Keratinocyte (primary cell): ENCODE measurements around the gene ADAMTS13.

Experiments
- CTCF ChIP-seq, 3 experiments: IDR thresholded peaks in 1 of 3; conservative IDR thresholded peaks in 1 of 3; optimal IDR thresholded peaks in 1 of 3; 2 replicates in 2 of 3; 3 replicates in 1 of 3; pipeline versions ENCODE3 to v1.5.1; 2011; ENCODE audit warnings: low read length in 3 of 3, mild to moderate bottlenecking in 3 of 3, moderate library complexity in 2 of 3, control low read depth in 1 of 3, inconsistent platforms in 1 of 3; ENCODE audit not compliant: insufficient read depth in 2 of 3; ENCODE audit errors: extremely low read depth in 1 of 3
- EZH2 ChIP-seq: IDR thresholded peaks from one replicate; pipeline ENCODE4 v1.6.1; 2012; ENCODE audit warnings: inconsistent platforms, mild to moderate bottlenecking, low read length, moderate library complexity

DNA sequence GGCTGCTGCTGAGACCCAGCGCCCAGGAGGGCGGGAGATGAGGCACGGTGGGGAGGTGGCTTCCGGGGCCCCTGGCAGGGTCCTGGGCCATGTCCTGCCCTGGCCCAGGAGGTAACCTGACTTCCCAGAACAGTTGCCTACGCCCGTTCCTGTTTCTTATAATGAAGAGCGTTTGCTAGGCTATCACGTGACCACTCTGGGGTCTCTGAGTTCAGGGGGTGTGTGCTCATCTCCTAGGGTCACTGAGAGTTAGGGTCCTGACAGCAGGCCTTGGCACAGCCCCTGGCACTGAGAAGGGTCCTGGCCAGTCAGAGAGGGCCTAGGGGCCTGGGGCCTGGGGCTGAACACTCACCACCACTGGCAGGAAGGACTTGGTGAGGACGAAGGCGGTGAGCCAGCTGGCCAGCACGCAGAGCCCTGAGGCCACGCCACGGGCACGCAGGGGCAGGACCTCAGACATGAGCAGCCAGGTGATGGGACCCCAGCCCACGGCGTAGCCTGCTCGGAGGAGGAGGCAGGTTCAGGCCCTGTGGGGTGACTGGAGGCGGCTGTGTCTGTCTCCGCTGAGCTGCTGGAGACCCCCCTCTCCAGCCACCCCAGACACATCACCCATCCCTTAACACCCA is 50.7 kb downstream of the ADAMTS13 start:
- TF ChIP-seq CTCF (optimal IDR thresholded peaks at IDR 0.05 in 1 of 3, IDR thresholded peaks at IDR 0.05 in 1 of 3, conservative IDR thresholded peaks at IDR 0.05 in 1 of 3; ENCODE audit: extremely low read depth in 1 of 3, insufficient read depth in 2 of 3, low read length in 3 of 3) (no peak), EZH2 (no peak)
